RPMI8226 (cell line): Measurements from ENCODE around the gene TSSC4.

Source experiments
- DNase-seq: peaks from one replicate; pipeline ENCODE4 v3.0.0-alpha.2; 2015

The TSSC4 gene

DNA sequence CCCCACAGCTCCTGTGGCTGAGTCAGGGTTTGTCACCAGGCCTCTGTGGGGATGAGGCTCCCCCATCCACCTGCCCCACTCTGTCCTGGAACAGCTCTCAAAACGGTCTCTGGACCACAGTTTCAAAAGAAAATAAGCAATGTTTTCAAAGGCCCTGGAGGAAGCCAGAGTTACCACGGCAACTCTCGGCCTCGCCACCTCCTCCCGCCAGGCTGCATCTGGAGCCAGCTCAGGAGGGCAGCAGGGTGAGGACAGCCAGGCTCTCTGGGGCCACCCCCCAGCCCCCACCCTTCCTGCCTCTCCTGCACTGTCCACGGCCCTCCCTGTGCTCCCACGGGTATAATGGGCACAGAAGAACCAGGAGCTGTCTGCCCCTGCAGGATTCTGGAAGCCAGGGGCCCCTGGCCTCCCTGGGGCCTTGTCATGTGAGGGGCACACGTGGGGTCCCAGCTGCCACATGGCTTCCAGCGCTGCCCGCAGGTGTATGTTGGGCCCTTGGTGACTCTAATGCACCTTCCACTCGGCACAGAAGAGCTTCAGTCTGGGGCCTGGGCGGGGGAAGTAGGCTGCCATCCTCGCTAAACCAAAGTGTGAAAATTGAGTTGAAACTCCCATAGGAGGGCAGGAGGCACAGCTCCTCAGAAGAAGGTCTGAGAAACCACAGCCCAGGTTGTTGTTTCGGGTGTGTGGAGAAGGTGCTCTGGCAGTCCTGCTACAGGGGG lies 13.1 kb upstream of the TSSC4 start:
- no peak for DNase-seq

DNA sequence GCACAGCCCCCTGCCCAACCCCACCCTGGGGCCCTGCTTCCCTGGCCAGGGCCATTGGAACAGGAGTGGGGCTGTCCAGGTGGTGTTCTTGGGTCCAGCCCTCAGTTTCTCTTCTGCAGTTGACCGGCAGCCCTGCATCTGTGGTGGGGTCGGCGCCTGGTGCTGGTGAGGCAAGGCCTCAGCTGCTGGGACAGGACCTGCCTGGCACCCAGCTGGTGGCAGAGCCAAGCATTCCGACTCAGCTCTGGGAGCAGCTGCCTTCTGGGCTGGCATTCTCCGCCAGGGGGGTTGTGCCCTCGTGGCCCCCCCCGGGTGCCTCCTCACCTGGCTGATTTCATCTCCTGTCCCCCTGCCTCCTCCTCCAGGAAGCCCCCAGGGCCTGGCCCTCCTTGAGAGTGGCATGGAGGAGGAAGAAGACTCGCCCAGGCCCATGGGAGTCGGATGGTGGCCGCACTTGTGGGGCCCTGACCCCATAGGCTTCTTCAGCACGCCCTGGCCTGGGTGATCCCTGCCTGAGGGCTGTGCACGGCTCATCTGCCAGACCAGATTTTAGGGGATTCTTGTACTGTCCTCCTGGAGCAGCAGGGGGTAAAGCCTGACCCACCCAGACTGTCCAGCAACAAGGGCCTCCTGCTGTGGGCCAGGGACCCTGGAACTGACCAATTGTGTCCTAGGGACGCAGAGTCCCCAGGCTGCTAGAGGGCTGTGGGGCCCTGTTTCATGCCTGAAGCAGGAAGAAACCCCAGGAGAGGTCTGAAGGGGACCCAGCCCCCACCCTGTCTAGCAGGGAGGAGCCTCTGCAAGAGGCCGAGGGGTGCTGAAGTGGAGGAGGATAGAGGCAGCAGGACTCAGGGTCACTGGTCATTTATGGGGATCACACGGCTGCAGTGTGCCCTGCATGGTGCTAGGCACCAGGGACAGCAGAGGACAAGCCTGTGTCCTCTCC lies 11.8 kb upstream of the TSSC4 start:
- no peak for DNase-seq

DNA sequence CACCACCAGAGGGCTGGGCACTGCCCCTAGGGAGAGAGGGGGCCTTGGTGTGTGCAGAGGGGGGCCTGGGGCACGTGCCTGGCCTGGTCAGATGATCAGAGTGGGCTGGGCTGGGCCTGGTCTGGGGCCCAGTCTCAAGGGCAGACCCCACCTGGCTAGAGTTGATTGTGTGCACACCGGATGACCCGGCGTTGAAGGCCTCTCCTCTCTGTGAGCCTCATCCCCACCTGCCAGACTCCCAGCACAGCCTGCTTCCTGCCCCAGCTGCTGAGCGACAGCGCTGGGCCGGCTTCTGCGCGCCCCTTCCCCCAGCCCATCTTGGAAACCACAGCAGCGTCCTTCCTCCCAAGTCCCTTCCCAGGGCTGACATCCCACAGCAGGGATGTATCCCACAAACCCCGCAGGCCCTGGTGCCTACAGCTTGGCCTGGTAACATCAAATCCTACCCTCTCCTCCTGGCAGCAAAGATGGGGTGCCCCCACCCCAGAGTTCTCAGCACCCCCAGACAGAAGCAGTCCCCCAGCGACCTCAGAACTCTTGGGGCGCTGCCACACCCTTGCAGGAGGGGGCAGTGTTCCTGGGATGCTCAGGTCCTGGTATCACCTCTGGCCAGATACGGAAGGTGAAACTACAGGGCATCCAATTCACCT lies 11.0 kb upstream of the TSSC4 start:
- DNase-seq, result no peak

DNA sequence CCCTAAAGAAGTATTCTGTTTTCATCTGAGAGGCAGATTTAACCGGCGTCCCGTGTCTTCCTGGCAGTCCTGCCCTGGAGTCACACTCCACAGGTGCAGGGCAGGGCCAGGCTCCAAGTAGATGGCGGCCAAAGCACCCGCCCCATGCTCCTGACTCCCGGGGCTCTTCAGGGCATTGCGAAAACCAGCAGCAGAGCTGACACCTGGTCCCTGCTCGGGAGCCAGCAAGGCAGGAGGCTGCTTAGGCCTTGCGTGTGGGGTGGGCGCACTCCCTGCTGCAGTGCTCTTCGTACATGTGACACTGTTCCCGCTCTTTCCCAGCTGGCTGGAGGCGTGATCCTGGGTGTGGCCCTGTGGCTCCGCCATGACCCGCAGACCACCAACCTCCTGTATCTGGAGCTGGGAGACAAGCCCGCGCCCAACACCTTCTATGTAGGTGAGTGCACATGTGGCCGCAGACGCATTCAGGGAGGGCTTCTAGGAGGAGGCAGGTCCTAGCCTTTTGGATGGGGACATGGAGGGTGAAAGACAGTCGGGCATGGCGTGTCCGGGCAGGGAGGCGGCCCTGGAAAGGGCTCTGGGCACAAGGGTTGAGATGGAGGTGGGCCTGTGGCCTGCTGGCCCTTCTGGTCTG lies 10.3 kb upstream of the TSSC4 start:
- DNase-seq, result no peak

DNA sequence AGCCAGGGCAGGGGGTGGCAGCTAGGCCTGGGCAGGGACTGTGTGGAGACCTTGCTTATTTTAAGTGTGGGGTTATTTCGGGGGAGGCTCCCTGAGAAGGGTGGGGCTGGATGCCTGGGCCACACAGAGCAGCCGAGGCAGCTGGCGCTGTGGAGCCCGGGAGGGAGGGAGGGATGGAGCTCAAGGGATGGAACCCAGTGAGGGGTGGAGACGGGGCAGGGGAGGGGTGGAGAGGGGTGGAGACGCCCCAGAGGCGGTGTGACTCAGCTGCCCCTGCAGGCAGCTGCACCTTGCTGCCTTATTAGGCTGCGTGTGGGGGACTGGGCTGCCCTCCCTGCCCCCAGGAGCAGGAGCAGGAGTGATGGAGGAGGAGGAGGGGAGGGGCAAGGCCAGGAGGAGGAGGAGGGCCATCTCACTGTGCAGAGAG lies 9.8 kb upstream of the TSSC4 start:
- DNase-seq, result no peak

DNA sequence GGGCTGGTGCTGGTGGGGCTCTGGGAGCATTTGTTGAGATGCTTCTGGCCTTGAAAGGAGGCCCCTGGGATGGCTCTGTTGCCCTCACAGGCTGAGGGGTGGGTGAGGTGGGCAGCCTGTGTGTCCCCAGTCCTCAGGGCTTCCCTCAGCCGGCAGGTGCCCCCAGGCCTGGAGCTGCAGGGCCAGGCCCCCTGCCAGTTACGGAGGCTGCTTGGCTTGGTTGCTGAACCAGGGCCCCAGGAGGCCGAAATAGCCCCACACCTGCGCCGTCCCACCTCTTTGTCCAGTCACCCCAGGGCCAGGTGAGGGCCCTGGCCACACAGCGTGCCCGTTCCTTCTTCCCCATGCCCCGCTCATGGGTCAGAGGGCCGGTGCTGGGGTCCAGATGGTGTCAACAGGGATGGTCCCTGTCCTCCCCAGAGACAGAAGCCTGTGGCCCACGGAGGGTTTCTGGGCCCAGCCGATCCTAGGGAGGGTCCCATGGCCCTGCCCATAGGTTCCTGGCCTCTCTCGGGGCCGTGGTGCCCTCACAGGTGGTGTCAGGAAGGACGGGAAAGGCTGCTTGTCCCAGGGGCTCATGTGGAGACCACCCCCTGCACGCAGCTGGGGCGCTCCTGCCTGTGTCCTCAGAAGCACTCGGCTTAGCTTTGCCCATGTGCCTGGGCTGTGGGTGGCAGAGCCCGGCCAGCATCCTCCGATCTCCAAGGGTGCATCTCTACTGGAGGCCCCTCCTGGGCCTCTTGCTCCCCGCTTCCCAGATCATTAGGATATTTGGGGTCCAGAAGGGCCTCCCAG lies 9.2 kb upstream of the TSSC4 start:
- no peak for DNase-seq

DNA sequence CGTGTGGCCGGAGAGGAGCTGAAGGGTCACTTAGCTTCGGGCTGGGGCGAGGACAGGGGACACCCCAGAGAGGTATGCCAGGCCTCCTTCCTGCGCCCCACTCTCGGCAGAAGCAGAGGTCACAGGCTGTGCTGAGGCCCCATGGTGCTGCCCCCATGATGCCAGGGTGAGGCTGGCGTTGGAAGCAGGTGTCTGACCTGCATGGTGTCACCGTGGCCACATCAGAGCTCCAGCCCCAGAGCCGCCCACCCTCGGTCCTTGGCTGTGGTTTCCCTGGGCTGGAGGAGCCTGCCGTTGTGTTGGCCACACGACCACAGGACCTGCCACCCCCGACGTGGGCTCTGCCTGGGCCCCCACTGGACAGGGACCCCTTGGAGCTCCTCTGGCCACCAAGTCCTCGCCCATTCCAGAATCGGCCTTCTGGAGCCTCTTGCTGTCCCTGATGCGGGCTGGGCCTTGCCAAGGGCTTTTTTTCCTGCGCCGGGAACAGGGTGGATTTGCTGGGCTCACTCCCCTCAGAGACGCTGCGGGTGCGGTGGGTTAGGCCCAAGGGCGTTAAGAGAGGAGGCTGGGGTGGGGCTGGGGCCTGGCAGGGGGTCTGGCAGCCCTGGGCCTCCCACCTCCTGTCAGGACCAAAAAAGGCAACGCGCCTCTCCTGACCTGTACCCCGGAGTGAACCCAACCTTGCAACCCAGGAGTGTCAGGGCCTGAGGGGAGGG lies 8.2 kb upstream of the TSSC4 start:
- DNase-seq, result no peak

DNA sequence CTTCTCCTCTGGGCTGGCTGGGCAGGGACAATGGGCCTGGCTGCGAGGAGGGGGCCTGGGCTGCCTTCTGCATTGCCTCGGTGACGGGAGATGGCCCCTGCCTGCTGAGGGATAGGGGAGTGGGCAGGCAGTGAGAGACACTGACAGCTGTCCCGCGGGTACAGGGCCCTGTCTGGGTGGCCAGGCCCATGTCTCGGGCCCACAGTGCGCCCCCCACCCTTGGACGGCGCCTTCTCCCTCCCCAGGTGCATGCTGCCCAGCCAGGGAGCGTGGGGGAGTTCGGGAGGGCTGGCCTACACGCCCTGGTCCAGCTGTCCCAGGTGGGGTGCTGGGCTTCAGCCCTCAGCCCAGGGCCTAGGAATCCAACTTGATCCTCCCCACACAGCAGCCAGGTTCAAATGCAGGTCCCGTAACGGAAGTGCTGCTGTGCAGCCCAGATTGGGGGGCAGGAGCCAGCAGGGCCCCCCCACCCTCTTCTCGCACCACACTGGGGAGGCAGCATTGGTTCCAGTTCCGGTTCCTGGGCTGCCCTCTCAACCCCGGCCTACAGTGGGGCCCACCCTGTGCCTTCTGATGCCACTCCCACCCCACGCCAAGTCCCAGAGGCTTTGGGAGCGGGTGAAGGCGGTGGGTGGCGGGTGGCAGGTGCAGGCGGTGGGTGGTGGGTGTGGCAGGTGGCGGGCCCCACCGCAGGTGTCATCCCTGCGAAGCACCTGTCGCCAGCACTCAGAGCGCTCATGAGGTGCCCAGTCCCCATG lies 7.3 kb upstream of the TSSC4 start:
- no peak for DNase-seq

DNA sequence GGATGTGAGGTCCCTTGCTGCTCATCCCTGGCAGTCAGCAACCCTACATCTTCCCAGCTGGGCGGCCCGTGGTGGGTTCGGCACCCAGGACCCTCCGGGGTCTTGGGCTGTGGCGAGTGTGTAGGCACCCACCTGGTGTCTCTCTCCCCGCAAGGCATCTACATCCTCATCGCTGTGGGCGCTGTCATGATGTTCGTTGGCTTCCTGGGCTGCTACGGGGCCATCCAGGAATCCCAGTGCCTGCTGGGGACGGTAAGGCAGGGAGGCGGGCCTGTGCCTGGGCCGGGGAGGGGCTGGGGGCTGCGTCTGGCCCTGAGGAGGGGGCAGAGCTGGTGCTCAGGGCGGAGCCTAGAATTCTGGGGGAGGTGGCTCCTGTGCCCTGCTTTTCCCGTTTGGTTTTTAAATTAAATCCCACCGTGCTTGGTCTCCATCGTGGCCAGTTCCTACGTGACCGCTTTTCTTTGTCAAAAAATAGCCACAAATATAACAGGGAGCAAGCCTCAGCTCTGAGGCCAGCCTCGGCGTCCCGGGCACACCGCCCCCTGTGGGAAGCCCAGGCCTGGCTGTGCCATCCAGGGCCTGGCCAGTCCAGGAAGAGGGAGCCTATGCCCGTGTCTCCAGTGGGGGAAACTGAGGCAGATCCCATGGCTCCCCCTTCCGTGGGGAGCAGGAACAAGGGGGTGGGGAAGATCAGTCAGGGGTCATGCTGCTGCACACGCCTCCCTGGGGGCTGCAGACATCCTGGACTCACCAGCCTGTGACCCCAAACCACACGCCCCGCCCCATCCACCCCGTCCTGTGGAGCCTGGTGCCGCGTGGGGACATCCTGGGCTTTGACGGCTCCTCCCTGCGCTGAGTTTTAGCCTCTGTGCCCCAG lies 6.4 kb upstream of the TSSC4 start:
- no peak for DNase-seq

DNA sequence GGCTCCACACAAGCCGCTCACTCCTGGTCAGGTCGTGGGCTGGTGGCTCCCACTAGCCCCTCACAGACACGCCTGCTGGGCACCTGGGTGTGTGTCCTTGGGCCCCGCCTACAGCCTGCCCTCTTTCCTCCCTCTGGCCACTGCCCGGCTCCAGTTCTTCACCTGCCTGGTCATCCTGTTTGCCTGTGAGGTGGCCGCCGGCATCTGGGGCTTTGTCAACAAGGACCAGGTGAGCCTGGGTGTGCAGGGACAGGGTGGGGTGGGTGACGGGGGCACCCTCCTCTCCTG lies 5.8 kb upstream of the TSSC4 start:
- DNase-seq, result no peak

DNA sequence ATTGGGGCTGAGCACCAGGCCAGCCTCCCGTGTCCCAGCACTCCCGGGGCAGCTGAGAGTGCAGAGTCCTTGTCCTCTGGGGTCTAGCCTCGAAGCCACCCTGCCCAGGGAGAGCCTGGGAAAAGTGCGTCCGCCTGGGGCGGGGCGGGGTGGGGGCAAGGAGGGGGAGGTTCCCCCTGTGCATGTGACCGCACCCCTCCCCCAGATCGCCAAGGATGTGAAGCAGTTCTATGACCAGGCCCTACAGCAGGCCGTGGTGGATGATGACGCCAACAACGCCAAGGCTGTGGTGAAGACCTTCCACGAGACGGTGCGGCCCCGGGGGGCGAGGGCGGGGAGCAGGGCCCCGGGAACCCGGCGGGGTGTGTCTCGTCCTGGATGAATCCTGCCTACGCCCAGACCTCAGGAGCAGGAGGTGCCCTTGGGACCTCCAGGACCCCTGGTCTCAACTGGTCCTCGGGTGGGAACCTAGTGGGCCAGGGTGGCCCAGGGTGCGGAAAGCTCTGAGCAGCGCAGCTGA lies 5.3 kb upstream of the TSSC4 start:
- DNase-seq, result no peak

DNA sequence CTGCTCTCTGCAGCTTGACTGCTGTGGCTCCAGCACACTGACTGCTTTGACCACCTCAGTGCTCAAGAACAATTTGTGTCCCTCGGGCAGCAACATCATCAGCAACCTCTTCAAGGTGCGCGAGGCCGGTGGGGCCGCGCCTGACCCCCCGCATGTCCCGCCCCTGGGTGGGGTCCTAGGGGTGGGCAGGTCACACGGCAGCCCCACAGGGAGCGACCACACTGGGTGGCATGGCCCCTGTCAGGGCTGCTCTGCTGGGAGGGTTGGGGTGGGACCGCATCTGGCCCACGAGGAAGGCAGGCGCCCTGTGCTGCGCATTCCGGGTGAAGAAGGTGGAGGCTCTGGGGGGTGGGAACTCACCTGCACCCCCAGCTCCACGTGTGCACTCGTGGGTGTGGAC lies 4.7 kb upstream of the TSSC4 start:
- no peak for DNase-seq

DNA sequence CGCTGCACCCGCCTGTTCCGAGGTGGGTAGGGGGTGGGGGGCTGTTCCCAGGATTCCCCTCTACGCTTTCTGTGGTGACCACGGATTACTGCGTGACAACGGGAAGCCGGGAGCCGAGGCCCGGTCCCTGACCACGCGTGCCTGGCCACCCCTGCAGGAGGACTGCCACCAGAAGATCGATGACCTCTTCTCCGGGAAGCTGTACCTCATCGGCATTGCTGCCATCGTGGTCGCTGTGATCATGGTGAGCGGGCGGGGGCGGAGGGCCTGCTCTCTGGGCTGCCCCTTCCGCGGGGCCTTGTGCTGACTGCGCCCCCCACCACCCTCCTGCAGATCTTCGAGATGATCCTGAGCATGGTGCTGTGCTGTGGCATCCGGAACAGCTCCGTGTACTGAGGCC lies 4.1 kb upstream of the TSSC4 start:
- no peak for DNase-seq

DNA sequence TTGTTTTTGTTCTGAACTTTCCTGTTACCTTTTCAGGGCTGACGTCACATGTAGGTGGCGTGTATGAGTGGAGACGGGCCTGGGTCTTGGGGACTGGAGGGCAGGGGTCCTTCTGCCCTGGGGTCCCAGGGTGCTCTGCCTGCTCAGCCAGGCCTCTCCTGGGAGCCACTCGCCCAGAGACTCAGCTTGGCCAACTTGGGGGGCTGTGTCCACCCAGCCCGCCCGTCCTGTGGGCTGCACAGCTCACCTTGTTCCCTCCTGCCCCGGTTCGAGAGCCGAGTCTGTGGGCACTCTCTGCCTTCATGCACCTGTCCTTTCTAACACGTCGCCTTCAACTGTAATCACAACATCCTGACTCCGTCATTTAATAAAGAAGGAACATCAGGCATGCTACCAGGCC lies 3.5 kb upstream of the TSSC4 start:
- DNase-seq, result no peak

DNA sequence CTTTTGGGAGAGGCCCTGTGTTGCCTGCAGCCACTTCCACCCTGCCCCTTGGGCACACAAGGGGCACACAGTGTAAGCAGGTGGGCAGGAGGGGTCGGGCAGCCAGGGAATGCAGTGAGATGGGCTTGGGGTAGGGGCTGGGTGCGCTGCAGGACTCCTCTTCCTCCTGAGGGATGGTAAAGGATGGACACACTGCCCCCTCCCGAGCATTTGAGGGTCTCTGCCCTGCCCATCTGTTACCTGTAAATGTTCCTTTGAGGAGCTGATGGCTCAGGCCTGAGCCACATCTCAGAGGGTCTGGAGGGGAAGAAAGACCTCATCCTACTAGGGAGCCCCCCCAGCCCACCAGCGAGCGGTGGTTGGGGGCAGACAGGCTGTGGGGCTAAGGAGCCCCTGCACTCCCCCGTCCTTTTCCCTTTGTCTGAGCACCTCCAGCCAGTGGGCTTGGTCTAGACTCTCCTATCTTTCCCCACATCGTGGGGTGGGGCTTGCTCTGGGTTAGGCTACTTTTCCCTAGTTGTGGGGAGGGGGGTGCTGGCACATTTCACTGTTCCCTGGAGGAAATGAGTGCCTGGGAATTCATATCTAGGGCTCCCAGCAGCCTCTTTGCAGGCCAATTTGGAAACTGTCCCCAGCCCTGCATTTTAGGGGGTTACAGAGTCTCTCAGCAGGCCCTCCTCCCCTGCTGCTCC lies 1.7 kb upstream of the TSSC4 start:
- no peak for DNase-seq

DNA sequence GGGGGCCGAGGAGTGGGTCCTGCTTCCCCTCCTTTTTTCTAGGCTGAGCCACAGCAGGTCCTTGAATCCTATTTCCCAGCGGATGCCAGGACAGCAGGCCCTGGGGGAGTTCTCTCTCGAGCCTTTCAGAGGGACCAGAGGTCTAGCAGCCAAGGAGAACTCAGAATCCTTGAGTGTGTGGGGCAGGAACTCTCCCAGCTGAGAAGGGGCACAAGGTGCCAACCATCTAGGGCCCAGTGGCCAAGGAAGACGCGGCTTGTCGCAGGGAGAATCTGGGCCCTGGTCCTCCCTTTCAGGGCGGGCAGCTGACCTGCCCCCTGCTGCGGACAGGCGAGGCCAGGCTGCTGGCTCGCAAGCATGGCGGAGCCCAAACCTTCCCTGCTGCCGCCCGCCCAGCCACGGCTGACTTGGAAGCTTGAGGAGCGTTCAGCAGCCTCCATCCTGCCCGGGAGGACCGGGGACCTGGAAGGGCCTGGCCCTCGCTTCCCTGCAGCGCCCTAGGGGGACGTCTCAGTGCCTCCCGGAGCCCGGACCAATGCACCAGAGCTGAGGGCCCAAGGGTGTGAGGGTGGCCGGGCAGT lies 972 bp upstream of the TSSC4 start:
- DNase-seq, result no peak

DNA sequence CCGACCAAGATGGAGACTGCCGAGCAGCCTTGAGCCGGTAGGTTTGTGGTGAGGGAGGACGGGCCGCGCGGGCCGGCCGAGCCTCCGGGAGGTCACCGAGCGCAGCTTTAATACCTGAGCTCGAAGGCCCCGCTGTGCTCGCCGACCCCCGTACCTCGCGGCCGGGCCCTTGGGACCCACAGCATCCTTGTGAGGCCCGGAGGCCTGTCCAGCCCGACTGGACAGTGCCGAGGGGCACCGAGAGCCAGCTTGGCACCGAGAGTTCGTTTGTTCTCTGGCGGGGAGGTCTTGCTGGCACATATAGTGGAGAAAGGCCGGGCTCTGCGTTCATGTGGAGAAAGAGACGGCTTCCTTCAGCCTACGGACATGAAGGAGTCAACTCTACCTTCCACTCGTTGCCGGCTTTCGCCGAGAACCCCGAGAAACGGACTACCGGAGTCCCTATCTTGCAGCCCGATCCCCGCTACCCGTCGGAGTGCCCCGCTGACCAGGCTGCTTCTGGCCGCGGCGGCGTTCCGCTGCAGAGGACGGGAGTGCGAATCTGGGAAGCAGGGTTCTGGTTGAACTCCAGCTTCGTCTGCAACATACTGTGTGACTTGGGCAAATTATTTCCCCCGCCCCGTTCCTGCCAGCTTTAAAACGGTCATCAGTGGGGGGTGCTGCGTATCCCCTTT lies 349 bp downstream of the TSSC4 start:
- no peak for DNase-seq

DNA sequence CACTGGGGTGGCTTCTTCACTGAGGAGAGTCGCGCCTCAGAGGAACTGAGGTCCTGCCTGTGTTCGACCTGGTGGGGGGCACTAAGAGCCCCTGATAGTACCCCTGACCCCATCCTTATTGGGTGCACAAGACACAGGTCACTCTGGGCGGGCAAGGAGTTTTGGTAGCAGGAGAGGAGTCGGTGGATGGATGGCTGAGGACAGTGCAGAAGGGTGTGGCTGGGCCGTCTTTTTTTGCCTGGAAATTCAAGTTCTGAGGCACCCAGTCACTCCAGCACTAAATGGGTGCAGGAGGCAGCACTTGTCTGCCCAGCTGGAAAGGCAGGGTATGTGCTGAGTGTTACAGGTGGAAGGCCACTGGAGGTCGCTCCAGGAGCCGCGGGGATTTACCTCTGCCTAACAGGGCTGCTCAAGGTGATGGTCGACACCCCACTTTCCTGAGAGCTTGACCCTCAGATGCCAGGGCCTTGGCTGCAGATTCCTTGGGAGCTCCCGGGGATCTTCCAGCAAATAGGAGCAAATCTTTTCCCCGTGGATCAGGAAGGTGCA lies 960 bp downstream of the TSSC4 start:
- DNase-seq, result no peak
